SJCRH30 (cell line): ENCODE data around the gene PANK1. TPM values are rescaled to one million over a fixed set of nuclear protein-coding genes. Genes with fewer than 3 reads are reported as not detected.

ENCODE experiments used
- DNase-seq, 2 experiments: peaks; one replicate each; pipeline ENCODE4 v3.0.0-alpha.2; 2015 to 2020
- H3K27ac ChIP-seq: fragments of 250-450 bp; sonication (Bioruptor Pico); 2 replicates; pipeline ENCODE4 v1.5.1; 2020; ENCODE audit warnings: mild to moderate bottlenecking, moderate library complexity
- H3K27me3 ChIP-seq: fragments of 250-450 bp; sonication (Bioruptor Pico); 2 replicates; pipeline ENCODE4 v1.5.1; 2020; ENCODE audit warnings: mild to moderate bottlenecking, moderate library complexity
- H3K36me3 ChIP-seq: fragments of 250-450 bp; sonication (Bioruptor Pico); 2 replicates; pipeline ENCODE4 v1.5.1; 2020; ENCODE audit warnings: mild to moderate bottlenecking, moderate library complexity
- H3K4me1 ChIP-seq: fragments of 250-450 bp; sonication (Bioruptor Pico); 2 replicates; pipeline ENCODE4 v1.5.1; 2020; ENCODE audit warnings: mild to moderate bottlenecking, moderate library complexity
- H3K4me3 ChIP-seq: fragments of 250-450 bp; sonication (Bioruptor Pico); 2 replicates; pipeline ENCODE4 v1.5.1; 2020; ENCODE audit warnings: mild to moderate bottlenecking, moderate library complexity
- H3K9me3 ChIP-seq: fragments of 250-450 bp; sonication (Bioruptor Pico); replicated peaks from 2 replicates; pipeline ENCODE4 v1.5.1; 2020; ENCODE audit warnings: mild to moderate bottlenecking, moderate library complexity
- total RNA-seq: library from RNA; depleted of rRNA; stranded (reverse); fragments of >200 nt; shearing (Covaris generic); gene quantifications from 2 replicates; pipeline ENCODE4 v1.2.3, GENCODE V29; 2014

The PANK1 gene
- total RNA-seq, 1 experiment from 2014 or later = 14.2 TPM

GRCh38 chr10:89588671-89589070, 56.4 kb downstream of the PANK1 start:
- Histone ChIP-seq H3K4me1 (no peaks in the 10 kb centered on the region), H3K36me3 (peaks cover 4% of the 10 kb centered on the region; the same call in 1 of the 2 replicates), H3K27me3 (no peaks in the 10 kb centered on the region), H3K27ac (no peak overlapping the region), H3K9me3 (no peaks in the 10 kb centered on the region), H3K4me3 (no peak overlapping the region)
- DNase-seq = no peak

DNA sequence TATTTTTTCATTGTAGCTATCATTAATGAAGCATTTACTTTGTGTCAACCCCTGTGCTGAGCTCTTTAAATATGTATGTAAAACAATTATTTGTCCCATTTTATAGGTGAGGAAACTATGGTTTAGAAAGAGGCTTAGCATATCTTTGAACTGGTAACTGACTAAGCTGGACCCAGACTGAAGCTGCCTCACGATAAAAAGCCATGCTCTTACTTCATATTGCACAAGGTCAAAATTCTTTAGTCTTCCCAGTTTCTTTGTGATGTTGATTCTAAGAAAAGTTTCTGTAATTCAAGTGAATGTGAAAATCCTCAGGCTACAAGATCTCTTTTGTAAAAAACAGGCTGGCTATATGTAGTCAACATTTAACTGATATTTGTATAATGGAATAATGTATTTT, 63.0 kb downstream of the PANK1 start:
- DNase-seq = no peak
- no peaks in the 10 kb centered on the region for H3K36me3 ChIP-seq
- no peaks in the 10 kb centered on the region for H3K4me1 ChIP-seq
- no peaks in the 10 kb centered on the region for H3K27me3 ChIP-seq
- no peak overlapping the region for H3K27ac ChIP-seq
- H3K4me3 ChIP-seq = no peak overlapping the region
- no peaks in the 10 kb centered on the region for H3K9me3 ChIP-seq

DNA sequence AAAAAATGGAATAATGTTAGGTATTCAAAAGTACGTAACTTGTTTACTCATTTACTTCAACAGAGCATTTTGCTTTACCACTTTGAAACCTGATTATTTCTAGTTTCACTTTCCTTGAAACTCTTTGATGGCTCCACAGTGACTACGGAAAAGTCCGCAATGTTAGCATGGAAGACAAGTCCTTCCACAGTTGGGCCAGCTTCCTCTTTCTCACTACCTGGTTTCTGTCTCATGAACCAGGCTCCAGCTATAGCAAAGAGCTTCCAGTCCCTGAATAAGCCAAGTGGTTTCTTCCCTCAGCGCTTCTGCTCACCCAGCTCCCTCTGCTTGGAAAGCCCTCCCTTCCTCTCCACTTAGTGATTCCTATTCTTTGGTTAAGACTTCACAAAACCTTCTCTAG, 64.8 kb downstream of the PANK1 start:
- Histone ChIP-seq H3K36me3 (no peaks in the 10 kb centered on the region), H3K4me3 (no peak overlapping the region), H3K9me3 (no peaks in the 10 kb centered on the region), H3K27me3 (no peaks in the 10 kb centered on the region), H3K27ac (no peak overlapping the region), H3K4me1 (peaks cover 9% of the 10 kb centered on the region)
- DNase-seq = no peak

DNA sequence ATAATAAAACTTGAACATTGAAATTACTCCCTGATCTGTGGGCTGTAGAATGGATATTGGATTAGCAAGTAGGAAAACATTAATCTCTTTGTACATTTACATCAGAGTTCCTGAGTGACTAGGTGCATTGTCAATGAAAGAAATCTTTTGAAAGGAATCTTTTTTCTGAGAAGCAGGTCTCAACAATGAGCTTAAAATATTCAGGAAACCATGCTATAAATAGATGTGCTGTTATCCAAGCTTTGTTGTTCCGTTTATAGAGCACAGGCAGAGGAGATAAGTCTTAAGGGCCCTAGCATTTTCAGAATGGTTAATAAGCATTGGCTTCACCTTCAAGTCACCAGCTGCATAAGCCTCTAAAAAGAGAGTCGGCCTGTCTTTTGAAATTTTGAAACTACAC, 68.3 kb downstream of the PANK1 start:
- DNase-seq = no peak
- Histone ChIP-seq H3K4me3 (no peak overlapping the region), H3K4me1 (peaks cover 22% of the 10 kb centered on the region), H3K9me3 (no peaks in the 10 kb centered on the region), H3K36me3 (no peaks in the 10 kb centered on the region), H3K27ac (no peak overlapping the region), H3K27me3 (no peaks in the 10 kb centered on the region)

GRCh38 chr10:89576022-89576421, 69.0 kb downstream of the PANK1 start:
- H3K9me3 ChIP-seq = no peaks in the 10 kb centered on the region
- no peaks in the 10 kb centered on the region for H3K27me3 ChIP-seq
- H3K4me1 ChIP-seq = peaks cover 22% of the 10 kb centered on the region
- no peaks in the 10 kb centered on the region for H3K36me3 ChIP-seq
- peak overlapping the region; percentile 89 for H3K27ac ChIP-seq
- no peak overlapping the region for H3K4me3 ChIP-seq
- DNase-seq = no peak

GRCh38 chr10:89575031-89575430, 70.0 kb downstream of the PANK1 start:
- H3K27ac ChIP-seq = peak overlapping the region; percentile 89
- no peaks in the 10 kb centered on the region for H3K36me3 ChIP-seq
- H3K4me3 ChIP-seq = no peak overlapping the region
- DNase-seq = no peak
- no peaks in the 10 kb centered on the region for H3K27me3 ChIP-seq
- H3K4me1 ChIP-seq = peaks cover 22% of the 10 kb centered on the region
- no peaks in the 10 kb centered on the region for H3K9me3 ChIP-seq

DNA sequence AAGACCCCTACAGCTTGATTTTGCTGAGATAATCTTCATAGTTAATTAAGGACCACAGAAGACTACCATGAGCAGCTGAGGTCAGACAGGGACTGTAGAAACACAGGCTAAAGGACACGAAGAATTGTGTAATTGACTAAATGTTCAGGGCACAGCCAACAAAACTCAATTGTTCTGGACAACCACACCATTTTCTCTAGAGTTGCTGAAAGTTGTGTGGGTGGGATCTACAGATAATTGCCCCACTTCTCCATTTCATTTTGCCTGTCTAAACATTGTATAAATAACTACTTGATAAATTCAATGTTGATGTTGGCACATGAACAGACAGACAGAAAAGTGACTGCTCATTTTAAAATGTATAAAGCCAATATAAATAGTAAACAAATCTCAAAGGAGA, 70.7 kb downstream of the PANK1 start:
- Histone ChIP-seq H3K27me3 (no peaks in the 10 kb centered on the region), H3K4me3 (no peak overlapping the region), H3K9me3 (no peaks in the 10 kb centered on the region), H3K4me1 (peaks cover 22% of the 10 kb centered on the region), H3K36me3 (no peaks in the 10 kb centered on the region), H3K27ac (peak overlapping the region; percentile 89)
- peak; percentile 55 to 76 for DNase-seq

DNA sequence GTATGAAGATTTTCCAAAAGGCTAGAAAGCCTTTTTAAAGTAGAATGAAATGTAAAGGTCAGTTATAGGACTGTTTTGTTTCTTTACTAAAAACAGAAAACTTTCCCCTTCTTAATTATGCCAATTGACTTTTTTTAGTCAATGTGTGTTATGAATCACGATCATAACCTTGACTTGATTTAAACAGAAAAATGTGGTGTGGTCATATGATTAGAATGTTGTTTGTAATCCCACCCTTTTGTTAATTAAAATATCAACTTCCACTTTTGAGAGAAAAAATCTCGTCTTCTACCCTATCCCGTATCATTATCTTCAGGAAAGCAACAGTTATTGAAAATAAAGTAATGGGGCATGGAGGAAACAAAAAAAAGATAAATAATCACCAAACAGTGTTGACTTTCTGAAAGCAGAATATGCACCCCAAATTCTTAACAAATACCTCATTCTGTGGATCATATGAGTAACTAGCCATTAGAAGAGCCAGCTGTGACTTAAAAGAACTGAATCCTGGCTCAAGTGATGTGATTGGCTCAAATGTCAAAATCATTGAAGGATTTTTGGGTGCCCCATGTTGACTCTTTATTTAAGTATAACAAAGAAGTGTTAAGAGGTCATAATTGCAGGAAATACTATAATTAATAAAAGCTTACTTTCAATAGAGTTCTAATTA, 77.3 kb downstream of the PANK1 start:
- H3K27ac ChIP-seq = no peak overlapping the region
- no peaks in the 10 kb centered on the region for H3K9me3 ChIP-seq
- DNase-seq = no peak
- no peaks in the 10 kb centered on the region for H3K27me3 ChIP-seq
- H3K36me3 ChIP-seq = no peaks in the 10 kb centered on the region
- H3K4me1 ChIP-seq = no peaks in the 10 kb centered on the region
- H3K4me3 ChIP-seq = no peak overlapping the region

- no peak for DNase-seq
- no peak overlapping the region for H3K27ac ChIP-seq
- no peaks in the 10 kb centered on the region for H3K27me3 ChIP-seq
- no peak overlapping the region for H3K4me3 ChIP-seq
- H3K4me1 ChIP-seq = no peaks in the 10 kb centered on the region
- no peaks in the 10 kb centered on the region for H3K9me3 ChIP-seq
- H3K36me3 ChIP-seq = no peaks in the 10 kb centered on the region
Observed at GRCh38 chr10:89566992-89567391, 78.0 kb downstream of the PANK1 start.

- H3K27ac ChIP-seq = no peak overlapping the region
- H3K4me1 ChIP-seq = no peaks in the 10 kb centered on the region
- no peak for DNase-seq
- no peak overlapping the region for H3K4me3 ChIP-seq
- H3K27me3 ChIP-seq = no peaks in the 10 kb centered on the region
- no peaks in the 10 kb centered on the region for H3K36me3 ChIP-seq
- no peaks in the 10 kb centered on the region for H3K9me3 ChIP-seq
Observed at GRCh38 chr10:89566095-89566950, 78.7 kb downstream of the PANK1 start.

DNA sequence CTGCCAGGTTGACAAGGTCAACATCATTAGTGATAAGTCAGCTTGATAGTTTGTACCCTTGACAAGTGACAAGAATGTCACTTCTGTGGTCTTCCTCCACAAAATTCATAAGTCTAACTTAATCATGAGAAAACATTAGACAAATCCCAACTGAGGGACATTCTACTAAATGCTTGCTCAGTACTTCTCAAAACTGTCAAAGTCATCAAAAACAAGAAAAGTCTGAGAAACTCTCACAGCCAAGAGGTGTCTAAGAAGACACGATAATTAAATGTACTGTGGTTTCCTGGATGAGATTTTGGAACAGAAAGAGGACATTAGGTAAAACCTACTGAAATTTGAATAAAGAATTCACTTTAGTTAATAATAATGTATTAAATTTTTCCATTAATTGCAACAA, 79.9 kb downstream of the PANK1 start:
- H3K36me3 ChIP-seq = no peaks in the 10 kb centered on the region
- no peaks in the 10 kb centered on the region for H3K27me3 ChIP-seq
- H3K27ac ChIP-seq = no peak overlapping the region
- H3K4me3 ChIP-seq = no peak overlapping the region
- no peak for DNase-seq
- H3K4me1 ChIP-seq = no peaks in the 10 kb centered on the region
- no peaks in the 10 kb centered on the region for H3K9me3 ChIP-seq

DNA sequence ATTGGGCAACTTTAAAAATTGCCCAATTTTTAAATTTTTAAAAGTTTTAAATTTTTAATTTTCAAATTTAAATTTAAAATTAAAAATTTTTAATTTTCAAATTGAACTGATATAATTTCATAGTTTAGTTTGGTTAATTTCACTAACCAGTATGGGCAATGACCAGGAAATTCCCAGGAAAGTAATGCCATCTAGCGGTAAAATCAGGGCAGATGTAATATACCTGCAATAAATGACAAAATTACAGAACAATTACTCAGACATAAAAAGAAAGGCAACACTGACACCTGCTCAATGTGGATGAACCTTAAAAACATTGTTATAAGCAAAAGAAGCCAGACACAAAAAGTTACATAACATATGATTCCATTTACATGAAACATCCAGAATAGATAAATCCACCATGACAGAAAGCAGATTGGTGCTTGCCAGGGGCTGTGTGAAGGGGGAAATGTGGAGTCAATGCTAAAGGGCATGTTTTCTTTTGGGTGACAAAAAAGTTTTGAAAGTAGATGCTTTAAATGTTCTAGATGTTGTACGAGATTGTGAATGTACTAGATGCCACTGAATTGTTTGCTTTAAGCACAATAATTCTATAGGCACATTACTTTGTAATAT, 81.1 kb downstream of the PANK1 start:
- H3K9me3 ChIP-seq = no peaks in the 10 kb centered on the region
- no peaks in the 10 kb centered on the region for H3K27me3 ChIP-seq
- peak; percentile 6 to 55 for DNase-seq
- no peaks in the 10 kb centered on the region for H3K36me3 ChIP-seq
- no peaks in the 10 kb centered on the region for H3K4me1 ChIP-seq
- no peak overlapping the region for H3K27ac ChIP-seq
- H3K4me3 ChIP-seq = no peak overlapping the region

DNA sequence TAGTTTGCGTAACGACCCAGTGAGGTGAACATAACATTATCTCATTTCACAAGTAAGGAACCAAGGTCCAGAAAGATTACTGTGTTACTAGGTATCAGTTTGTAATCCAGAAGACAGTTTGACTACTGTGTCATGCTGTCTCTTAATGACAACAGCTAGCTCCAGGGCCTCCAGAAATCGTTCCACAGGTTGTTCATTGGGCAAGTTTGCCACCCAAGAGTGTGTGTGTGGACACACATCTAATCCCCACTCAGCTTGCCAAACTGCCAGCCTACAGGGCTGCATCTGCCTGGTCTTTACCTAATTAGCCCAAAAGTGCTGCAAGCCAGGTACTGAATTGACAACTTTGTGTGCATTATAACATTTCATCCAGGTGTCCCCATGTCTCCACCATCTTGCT, 81.7 kb downstream of the PANK1 start:
- Histone ChIP-seq H3K9me3 (no peaks in the 10 kb centered on the region), H3K4me1 (no peaks in the 10 kb centered on the region), H3K27me3 (no peaks in the 10 kb centered on the region), H3K27ac (no peak overlapping the region), H3K36me3 (no peaks in the 10 kb centered on the region), H3K4me3 (no peak overlapping the region)
- DNase-seq = no peak

- peak; percentile 4 to 5 for DNase-seq
- Histone ChIP-seq H3K36me3 (no peaks in the 10 kb centered on the region), H3K9me3 (no peaks in the 10 kb centered on the region), H3K27me3 (no peaks in the 10 kb centered on the region), H3K4me3 (no peak overlapping the region), H3K4me1 (no peaks in the 10 kb centered on the region), H3K27ac (no peak overlapping the region)
Observed at GRCh38 chr10:89556600-89556999, 88.4 kb downstream of the PANK1 start.

DNA sequence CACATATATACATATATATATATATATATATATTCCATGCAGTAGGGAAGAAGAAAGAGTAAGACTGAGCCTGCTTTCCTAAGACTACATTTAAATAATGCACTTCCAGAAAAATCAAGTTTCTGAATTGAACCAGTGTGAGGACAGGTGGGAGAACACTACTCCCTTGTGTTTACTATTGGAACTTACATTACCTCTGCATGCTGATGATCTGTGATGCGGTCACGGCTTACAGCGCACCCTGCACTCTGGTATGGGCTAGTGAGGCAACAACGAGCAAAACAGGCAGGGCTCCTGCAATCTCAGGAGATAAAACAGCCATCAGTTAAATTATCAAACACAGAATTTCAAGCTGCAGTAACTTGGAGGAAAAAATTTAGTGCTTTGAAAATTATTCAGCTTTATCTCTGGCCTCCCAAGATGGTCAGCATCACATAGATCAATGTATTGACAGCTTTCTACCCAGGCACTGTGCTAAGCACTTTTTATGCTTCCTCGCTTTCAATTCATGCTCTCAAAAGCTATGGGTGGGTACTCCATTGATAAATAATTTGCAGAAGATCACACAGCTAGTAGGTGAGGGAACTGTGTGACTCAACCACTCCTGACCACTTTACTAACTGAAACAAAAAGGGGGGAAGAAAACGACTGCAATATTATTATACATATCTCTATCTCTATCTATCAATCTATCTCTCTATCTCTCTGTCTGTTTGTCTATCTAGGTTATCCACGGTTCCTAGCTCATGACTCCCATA, 89.2 kb downstream of the PANK1 start:
- peak in 1 of 2 experiments; percentile 6 for DNase-seq
- H3K4me1 ChIP-seq = no peaks in the 10 kb centered on the region
- no peaks in the 10 kb centered on the region for H3K36me3 ChIP-seq

More for the DNA sequence above, 89.2 kb downstream of the PANK1 start:
- Histone ChIP-seq H3K4me3 (no peak overlapping the region), H3K27ac (no peak overlapping the region), H3K9me3 (no peaks in the 10 kb centered on the region), H3K27me3 (no peaks in the 10 kb centered on the region)
